Nephron (organoid): ENCODE data around the gene ASIC4.

ENCODE experiments used
- H3K27ac Mint-ChIP-seq, 3 experiments: 2 replicates each; pipeline ENCODE4 v1.8.0; 2020; ENCODE audit warnings: mixed read lengths in 3 of 3, mild to moderate bottlenecking in 2 of 3, moderate library complexity in 1 of 3
- H3K27me3 Mint-ChIP-seq: 2 replicates; pipeline ENCODE4 v1.8.0; 2021; ENCODE audit warnings: low read depth, mild to moderate bottlenecking, moderate library complexity, mixed read lengths
- H3K36me3 Mint-ChIP-seq: 2 replicates; pipeline ENCODE4 v1.8.0; 2020; ENCODE audit warnings: low read depth, mixed read lengths
- H3K4me1 Mint-ChIP-seq: 2 replicates; pipeline ENCODE4 v1.8.0; 2020; ENCODE audit warnings: mixed read lengths
- H3K4me3 Mint-ChIP-seq, 3 experiments: 2 replicates each; pipeline ENCODE4 v1.8.0; 2020; ENCODE audit warnings: mild to moderate bottlenecking in 3 of 3, mixed read lengths in 3 of 3, moderate library complexity in 2 of 3
- H3K9me3 Mint-ChIP-seq: 2 replicates; pipeline ENCODE4 v1.8.0; 2020; ENCODE audit warnings: mixed read lengths
- CTCF ChIP-seq, 3 experiments: fragments of 200-600 bp; sonication (generic); IDR thresholded peaks; one replicate each; pipeline ENCODE4 v1.5.0; 2021; ENCODE audit warnings: antibody characterized with exemption in 3 of 3; ENCODE audit not compliant: unreplicated experiment in 3 of 3

Gene ASIC4

GRCh38 chr2:219483451-219484342 is 30.6 kb upstream of the ASIC4 start:
- H3K9me3 Mint-ChIP-seq, result no peaks in the 10 kb centered on the region
- no peak for TF ChIP-seq CTCF (IDR thresholded peaks at IDR 0.05; ENCODE audit: unreplicated experiment in 3 of 3)
- no peak overlapping the region for H3K27ac Mint-ChIP-seq
- peak overlapping the region in 2 of 3 experiments; percentile 58 to 59 for H3K4me3 Mint-ChIP-seq
- peaks cover 15% of the 10 kb centered on the region for H3K4me1 Mint-ChIP-seq
- H3K27me3 Mint-ChIP-seq, result peaks cover 63% of the 10 kb centered on the region
- H3K36me3 Mint-ChIP-seq, result no peaks in the 10 kb centered on the region

GRCh38 chr2:219484343-219485200 is 29.7 kb upstream of the ASIC4 start:
- H3K36me3 Mint-ChIP-seq, result no peaks in the 10 kb centered on the region
- H3K4me3 Mint-ChIP-seq, result peak overlapping the region in 2 of 3 experiments; percentile 58 to 59
- no peaks in the 10 kb centered on the region for H3K9me3 Mint-ChIP-seq
- no peak for TF ChIP-seq CTCF (IDR thresholded peaks at IDR 0.05; ENCODE audit: unreplicated experiment in 3 of 3)
- peaks cover 12% of the 10 kb centered on the region for H3K4me1 Mint-ChIP-seq
- no peak overlapping the region for H3K27ac Mint-ChIP-seq
- H3K27me3 Mint-ChIP-seq, result peaks cover 62% of the 10 kb centered on the region

DNA sequence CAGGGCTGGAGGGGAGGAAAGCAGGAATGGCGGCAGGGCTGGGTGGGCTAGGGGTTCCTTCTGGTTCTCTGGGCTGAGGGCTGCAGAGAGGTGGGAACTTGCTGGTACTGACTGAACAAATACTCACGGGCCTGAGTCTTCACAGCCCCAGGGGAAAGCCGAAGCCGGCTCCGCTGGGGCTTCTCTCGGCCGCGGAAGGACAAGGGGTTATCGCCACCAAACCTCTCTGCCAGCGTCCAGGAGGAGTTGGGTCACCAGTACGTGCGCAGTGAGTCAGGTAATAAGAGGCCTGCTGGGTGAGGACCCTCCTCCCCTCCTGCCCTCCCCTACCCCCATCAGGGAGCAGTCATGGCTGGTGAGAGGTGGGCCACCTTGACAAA is 29.1 kb upstream of the ASIC4 start:
- Mint-ChIP-seq H3K36me3 (no peaks in the 10 kb centered on the region), H3K4me3 (no peak overlapping the region), H3K27me3 (peaks cover 58% of the 10 kb centered on the region), H3K4me1 (peaks cover 12% of the 10 kb centered on the region), H3K9me3 (no peaks in the 10 kb centered on the region), H3K27ac (no peak overlapping the region)
- TF ChIP-seq CTCF (IDR thresholded peaks at IDR 0.05; ENCODE audit: unreplicated experiment in 3 of 3), result no peak

DNA sequence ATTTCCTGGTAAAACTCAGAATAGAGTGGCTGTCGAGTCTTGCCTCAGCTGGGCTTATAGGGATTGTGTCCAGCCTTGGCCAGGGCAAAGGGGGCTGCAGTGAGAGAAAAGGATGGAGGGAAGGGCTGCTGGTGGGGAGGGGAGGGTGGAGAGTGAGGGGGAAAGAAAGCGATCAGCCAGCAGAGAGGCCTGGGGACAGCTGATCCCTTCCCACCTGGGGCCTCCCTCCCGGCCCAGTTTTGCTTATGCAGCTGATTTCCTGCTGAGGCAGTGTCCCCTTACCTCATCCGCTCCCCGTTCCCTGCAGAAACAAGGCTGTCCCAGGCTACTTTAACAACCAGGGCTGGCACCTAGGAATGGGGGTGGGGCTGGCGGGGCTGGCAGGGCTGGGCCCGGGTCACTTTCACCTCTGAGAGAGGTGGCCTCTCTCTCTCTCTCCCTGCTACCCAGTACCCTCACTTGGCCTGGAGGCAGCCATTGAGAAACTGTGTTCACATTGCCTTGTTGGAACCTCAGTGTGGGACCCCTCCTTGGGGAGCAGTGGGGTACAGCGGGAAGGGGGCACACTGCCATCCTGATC is 27.8 kb upstream of the ASIC4 start:
- no peaks in the 10 kb centered on the region for H3K36me3 Mint-ChIP-seq
- H3K27ac Mint-ChIP-seq, result no peak overlapping the region
- H3K27me3 Mint-ChIP-seq, result peaks cover 55% of the 10 kb centered on the region
- no peak for TF ChIP-seq CTCF (IDR thresholded peaks at IDR 0.05; ENCODE audit: unreplicated experiment in 3 of 3)
- H3K4me1 Mint-ChIP-seq, result peaks cover 12% of the 10 kb centered on the region
- no peaks in the 10 kb centered on the region for H3K9me3 Mint-ChIP-seq
- H3K4me3 Mint-ChIP-seq, result no peak overlapping the region

- no peak overlapping the region for H3K27ac Mint-ChIP-seq
- H3K4me1 Mint-ChIP-seq, result peaks cover 12% of the 10 kb centered on the region
- no peaks in the 10 kb centered on the region for H3K36me3 Mint-ChIP-seq
- H3K27me3 Mint-ChIP-seq, result peaks cover 53% of the 10 kb centered on the region
- TF ChIP-seq CTCF (IDR thresholded peaks at IDR 0.05; ENCODE audit: unreplicated experiment in 3 of 3), result no peak
- no peak overlapping the region for H3K4me3 Mint-ChIP-seq
- H3K9me3 Mint-ChIP-seq, result no peaks in the 10 kb centered on the region
Measured at GRCh38 chr2:219488149-219488843, 26.0 kb upstream of the ASIC4 start.
